Epithelial cell of proximal tubule (primary cell): ENCODE data around the gene RAI1. TPM values are rescaled to one million over a fixed set of nuclear protein-coding genes. Genes with fewer than 3 reads are reported as not detected.

Experiments
- DNase-seq: peaks from one replicate; pipeline ENCODE4 v3.0.0-alpha.2; 2011; ENCODE audit warnings: low read depth
- H3K4me3 ChIP-seq: 2 replicates; pipeline ENCODE4 v1.5.1; 2011; ENCODE audit warnings: low read depth, mild to moderate bottlenecking, low read length
- total RNA-seq: library from RNA; depleted of rRNA; stranded (reverse); fragments of >200 nt; gene quantifications from 2 replicates; pipeline ENCODE4 v1.2.3, GENCODE V29; 2015
- TF ChIP-seq, protein P1 (sequence below): conservative IDR thresholded peaks from 2 replicates; pipeline ENCODE4 v1.5.1; 2012; ENCODE audit warnings: low read depth, mild to moderate bottlenecking, low read length

The RAI1 gene
- total RNA-seq, 1 donor from 2014 or later = 13.7 TPM

DNA sequence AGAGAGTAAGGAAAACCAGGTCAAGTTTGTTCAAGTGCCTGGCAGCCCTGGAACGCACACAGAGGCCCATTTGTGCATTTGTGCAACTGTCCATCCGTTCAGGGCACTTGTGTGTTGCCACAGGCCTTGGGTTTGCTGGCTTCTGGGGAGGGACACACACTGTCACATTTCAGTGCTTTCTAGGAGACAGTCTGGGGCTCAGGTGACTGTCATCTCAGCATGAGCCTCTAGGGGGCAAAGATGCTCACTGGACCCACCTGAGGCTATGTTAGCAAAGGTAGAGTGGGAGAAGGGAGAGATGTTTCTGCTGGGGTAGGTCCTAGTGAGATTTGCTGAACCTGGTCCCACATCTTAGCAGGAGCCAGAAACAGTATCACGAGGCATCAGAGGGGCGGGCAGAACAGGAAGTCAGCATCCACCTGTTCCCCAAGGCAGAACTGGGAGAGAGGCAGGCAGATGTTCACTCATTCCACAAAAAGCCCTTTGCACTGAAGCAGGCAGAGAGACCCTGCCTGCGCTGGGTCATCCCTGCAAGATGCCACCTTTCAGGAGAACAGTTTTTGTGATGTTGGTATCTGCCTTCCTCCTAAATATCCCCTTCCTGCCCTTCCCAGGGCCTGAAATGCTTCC, 48.5 kb downstream of the RAI1 start:
- no peak overlapping the region for H3K4me3 ChIP-seq
- TF ChIP-seq, protein P1, sequence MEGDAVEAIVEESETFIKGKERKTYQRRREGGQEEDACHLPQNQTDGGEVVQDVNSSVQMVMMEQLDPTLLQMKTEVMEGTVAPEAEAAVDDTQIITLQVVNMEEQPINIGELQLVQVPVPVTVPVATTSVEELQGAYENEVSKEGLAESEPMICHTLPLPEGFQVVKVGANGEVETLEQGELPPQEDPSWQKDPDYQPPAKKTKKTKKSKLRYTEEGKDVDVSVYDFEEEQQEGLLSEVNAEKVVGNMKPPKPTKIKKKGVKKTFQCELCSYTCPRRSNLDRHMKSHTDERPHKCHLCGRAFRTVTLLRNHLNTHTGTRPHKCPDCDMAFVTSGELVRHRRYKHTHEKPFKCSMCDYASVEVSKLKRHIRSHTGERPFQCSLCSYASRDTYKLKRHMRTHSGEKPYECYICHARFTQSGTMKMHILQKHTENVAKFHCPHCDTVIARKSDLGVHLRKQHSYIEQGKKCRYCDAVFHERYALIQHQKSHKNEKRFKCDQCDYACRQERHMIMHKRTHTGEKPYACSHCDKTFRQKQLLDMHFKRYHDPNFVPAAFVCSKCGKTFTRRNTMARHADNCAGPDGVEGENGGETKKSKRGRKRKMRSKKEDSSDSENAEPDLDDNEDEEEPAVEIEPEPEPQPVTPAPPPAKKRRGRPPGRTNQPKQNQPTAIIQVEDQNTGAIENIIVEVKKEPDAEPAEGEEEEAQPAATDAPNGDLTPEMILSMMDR = peak; percentile 68
- no peak for DNase-seq

DNA sequence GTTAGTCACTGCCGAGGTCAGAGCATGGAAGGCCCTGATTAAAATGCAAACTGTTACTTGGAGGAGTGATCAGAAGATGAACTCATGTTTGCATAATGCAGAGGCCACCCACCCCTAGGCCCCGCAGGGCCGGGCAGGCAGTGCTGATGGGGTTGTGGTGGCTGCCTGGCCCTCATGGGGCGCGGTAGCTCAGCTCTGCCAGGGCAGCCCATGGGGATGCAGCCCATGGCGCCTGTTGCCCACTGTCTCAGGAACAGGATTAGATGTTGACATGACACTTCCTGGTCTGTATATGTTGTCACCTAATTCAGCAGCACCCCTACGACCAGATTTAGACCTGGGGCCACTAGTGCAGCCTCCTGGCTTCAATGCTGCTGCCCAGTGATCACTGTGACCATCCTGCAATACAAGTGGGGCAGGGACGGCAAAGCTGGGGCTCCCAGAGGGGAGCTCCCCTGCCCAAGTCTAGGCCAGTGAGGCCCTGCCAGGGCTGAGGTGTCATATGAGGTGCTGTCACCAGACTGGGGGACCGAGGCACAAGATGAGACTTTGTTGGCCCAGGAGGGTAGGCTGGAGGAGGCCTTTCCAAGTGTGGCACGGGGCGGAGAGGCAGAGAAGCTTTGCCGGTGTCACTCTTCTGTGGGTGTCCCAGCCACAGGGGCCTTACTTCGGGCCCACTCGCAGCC, 49.1 kb downstream of the RAI1 start:
- H3K4me3 ChIP-seq = no peak overlapping the region
- TF ChIP-seq, protein P1 = no peak
- DNase-seq = no peak

DNA sequence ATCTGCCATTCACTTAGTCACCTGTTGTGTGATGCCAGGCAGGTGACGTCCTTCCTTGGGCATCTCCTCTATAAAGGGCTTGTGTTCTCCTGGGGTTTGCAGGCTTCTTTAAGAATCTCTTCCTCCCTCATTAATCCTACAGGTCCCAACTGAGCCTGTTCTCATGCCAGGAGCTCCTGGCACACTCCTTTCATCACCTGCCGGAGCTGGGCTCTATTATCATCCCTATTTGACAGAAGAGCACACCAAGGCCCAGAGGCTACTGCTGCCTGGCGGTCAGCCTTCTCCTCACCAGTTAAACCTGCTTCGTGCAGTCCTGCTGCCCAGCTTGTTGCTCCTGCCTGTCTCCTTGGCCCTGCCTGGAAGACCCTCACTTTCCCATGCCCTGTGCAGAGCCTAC, 51.2 kb downstream of the RAI1 start:
- TF ChIP-seq, protein P1 = no peak

DNA sequence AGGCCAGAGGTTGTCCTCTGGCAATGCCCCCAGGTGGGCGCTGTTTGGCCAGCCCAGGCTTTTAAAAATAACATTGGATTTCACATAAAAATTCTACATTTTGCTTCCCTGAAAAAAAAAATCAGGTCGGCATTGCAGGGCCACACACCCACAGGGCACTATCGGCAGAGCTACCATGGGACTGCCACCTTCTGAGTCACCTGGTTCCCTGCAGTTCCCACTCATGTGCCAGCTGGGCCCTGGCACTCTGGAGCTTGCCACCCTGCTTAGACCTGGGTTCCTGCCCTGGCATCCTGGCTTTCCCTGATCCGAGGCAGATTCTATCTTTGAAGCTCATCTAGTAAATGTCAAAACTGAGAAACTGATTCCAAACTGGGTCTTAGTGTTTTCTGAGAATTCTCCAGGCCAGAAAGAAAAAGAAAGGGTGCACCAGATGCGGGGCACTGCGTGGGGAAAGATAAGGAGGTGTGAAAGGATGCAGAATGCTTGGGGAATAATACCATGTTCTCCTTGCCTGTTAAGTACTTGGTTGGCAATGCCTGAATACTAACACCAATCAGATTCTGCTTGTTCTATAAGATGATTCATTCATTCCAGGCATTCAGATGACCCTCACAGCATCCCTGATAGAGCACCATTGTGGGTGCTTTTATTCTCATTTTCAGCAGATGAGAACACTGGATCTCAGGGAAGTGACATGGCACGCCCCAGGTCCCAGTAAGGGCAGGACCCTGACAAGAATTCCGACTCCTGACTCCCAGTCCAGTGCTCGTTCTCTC, 51.8 kb downstream of the RAI1 start:
- DNase-seq = no peak
- no peak overlapping the region for H3K4me3 ChIP-seq
- TF ChIP-seq, protein P1 = no peak

More for the DNA sequence above, 51.2 kb downstream of the RAI1 start:
- no peak for DNase-seq
- no peak overlapping the region for H3K4me3 ChIP-seq

DNA sequence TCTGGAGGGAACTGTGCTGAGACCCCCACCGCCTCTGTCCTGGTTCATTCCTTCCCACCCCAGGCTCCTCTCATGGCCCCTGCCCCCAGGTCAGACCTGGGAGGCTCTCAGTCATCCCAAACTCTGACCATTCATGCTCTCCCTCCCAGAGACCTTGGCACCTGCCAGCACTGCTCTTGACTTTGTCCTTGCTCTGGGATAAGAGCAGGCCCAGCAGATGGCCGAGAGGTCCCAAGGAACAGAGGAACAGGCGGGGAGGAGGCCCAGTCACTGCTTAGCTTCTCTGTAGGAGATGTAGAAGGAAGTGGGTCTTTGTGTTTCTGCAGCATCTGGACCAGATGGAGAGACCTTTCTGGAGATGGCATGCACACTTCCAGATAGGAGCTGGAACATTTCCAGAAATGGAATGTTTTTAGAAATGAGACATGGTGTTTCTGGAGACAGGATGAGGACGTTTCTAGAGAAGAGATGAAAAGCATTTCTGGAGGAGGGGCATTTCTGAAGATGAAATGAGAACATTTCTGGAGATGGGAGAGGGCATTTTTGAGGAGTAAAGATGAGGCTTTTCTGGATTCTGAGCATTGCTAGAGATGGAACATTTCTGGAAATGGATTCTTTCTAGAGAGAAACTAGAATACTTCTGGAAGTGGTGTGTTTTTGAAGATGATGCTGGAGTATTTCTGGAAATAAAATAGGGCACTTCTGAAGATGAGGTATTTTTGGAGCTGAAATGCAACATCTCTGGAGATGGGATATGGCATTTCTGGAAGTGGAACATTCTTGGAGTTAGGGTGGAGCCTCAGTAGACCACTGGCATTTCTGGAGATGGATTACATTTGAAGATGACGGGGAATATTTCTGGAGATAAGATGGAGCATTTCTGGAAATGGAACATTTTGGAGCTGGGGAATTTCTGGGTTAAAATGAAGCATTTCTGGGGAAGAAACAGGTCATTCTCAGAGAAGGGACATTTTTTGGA, 55.2 kb downstream of the RAI1 start:
- H3K4me3 ChIP-seq = no peak overlapping the region
- DNase-seq = no peak
- TF ChIP-seq, protein P1 = no peak
